Kidney glomerular epithelial cell (primary cell): ENCODE results near the gene CD151.

ENCODE experiments used
- DNase-seq: peaks from one replicate; lab custom pipeline; 2025; lab: John Stamatoyannopoulos, UW

Gene CD151

DNA sequence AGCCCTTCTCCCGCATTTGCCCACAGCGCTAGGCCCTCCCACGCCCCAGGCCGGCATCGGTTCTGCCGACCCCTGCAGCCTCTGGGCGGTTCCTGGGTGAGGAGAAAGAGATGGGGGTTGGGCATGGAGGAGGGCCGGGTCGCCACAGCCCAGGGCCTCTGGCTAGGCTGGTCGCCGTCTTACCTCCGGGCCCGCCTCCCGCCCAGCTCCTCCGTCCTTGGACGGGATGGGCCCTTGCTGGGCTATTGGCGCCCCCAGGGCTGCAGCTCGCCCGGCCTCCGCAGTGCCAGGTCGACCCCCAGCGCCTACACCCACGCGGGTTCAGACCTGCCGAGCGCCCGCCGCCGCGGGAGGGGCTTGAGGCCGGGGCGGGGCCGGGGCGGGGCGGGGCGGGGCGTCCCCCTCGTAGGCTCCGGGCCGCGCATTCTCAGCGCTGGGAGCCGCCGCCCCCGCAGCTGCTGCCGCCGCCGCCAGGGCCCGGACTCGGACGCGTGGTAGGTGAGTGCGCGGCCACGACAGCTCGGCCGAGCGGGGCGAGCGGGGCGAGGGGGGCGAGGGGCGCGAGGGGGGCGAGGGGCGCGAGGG lies at the start of gene CD151:
TSS of gene CD151 (plus strand) at position 424 of the 585 bp plus-strand sequence. CDS start 3,118 bp downstream, outside the sequence.
- DNase-seq, result peak; percentile 56

DNA sequence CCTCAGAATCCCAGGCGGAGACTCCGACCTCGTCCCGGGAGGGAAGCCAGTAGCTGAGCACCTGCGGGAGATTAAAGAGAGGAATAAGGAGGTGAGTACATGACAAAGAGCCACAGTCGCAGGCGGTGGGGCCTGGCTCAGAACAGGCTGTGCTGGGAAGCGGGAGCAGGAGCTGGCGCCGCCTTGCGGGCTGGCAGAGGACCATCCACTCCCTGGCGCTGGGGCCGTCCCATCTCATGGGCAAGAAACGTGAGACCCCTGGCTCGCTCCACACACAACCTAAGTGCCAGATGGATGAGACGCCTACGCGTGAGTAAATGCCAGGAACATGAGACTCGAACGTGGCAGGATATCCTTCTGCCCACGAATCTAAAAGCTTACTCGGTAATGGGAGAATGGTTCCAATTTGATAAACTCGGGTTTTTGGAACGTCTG lies 49.2 kb upstream of the CD151 start:
- DNase-seq, result peak; percentile 78

- DNase-seq, result no peak
These were observed 46.3 kb upstream of the CD151 start for GRCh38 chr11:786235-787083.

GRCh38 chr11:787084-787675 lies 45.6 kb upstream of the CD151 start:
- no peak for DNase-seq

DNA sequence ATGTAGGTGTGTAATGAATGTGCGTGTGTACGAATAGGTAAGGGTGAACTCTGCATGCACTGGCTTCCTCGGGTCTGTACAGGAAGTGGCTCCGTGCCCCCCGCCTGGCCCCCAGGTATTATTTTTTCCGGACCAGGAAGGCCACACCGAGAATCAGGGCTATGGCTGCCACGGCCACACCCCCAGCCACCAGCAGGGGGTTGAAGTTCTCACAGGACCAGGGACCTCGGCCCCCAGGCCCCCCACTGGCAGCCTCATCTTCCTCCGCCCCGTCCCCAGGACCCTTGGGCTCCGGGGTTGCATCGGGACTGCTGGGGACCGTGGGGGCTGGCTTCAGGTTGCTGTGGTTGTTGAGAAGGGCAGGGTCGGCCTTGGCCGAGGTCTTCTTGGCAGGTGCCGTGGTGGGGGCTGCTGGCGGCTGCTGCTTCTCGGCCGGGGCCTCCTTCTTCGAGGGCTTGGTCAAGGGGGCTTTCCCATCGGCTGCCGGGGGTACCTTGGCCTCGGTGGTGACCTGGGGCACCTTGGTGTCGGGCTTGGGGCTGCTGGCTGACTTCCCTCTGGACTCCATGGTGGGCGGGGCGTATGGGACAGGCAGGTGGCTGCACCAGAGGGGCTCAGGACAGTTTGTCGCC lies 44.6 kb upstream of the CD151 start:
- DNase-seq, result no peak

GRCh38 chr11:788953-789940 lies 43.5 kb upstream of the CD151 start:
- no peak for DNase-seq

DNA sequence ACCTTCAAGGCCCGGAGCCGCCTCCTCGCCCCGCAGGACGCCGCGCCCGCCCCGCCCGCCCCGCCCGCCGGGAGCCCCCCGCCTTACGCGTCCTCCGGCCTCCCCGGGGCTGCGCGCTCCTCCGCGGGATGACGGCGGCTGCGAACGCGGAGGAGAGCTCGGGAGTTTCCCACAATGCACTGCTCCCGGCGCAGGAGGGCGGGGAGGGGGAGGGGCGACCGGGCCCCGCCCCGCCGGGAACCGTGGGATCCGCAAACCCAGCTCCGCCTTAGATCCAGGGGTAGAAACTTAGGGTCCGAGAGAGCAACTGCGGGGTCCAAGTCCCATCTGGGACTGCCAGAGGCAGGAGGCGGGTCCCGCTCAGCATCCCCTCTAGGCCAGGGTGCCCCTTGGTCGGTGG lies 42.8 kb upstream of the CD151 start, which contains the start of gene CEND1:
TSS of gene CEND1 (minus strand) at position 148 of the 400 bp plus-strand sequence. CDS start 1,514 bp downstream, outside the sequence.
- DNase-seq, result no peak

DNA sequence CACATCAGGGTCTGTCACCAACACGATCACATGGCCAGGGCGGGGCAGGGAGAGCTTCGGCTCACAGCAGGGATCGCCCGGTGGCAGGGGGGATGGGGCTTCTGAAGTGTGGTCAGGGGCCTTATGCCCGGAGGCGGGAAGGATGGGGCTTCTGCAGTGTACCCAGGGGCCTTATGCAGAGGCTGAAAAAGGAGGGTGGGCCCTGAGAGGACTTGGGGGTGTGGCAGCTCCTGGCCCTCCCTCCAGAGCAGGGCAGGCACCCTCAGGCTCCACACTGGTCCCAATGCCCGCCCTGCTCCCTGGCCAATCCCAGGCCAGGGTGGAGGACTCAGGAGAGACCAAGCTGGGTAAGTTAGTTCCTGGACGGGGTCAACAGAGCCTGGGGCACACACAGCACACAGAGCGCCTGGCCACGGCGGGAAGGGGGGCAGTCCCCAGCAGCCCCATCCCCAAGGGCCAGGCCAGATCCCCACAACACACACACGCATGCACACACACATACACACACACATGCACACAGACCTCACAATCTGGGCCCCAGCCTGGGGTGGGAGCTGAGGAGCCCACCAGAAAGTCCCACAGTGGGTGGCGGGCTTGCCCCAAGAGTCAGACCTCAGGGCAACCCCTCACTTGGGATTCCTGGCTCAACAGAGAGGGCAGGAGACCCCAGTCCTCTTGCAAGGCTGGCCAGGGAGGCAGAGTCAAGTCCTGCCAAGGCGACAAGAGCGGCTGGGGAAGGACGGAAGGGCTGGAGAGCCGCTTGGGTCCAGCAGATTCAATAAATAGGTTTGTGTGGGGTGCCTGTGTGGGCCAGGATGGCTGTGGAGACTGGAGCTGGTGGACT lies 41.8 kb upstream of the CD151 start:
- no peak for DNase-seq

DNA sequence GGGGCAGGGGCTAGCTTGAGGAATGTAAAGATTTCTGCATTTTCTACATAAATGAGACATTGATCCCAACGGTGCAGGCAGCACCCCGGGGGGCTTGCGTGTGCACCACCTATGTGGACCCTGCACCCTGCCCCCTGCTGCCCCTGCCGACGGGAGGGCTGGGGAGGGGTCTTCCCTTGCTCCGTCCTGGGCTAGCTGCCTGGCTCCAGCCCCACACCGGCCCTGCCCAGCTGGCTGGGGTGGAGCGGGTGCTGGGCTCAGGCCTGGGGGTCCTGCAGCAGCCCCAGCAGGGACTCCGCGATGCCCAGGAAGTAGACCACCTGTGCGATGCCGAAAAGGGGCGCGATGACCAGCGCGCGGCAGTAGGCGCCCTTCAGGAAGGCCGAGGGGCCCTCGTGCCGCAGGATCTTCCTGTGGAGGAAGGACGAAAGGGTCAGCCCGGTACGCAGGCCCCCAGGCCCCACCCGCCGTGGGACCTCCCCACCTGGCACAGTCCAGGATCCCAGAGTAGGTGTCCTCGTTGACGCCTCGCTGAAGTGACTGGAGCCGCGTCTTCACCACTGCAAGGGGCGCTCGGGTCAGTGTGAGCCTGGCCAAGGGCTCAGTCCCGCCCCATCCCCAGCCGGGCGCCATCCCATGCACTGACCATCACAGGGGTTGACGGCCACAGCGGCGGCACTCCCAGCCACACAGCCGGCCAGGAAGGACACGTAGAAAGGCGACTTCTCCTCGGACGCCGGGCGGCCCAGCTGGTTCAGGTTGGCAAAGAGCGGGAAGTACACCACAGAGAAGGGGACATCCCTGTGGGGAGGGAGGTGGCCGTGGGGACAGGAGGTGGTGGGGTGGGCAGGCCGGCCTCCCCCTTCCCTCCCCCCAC lies 40.9 kb upstream of the CD151 start:
- DNase-seq, result no peak

DNA sequence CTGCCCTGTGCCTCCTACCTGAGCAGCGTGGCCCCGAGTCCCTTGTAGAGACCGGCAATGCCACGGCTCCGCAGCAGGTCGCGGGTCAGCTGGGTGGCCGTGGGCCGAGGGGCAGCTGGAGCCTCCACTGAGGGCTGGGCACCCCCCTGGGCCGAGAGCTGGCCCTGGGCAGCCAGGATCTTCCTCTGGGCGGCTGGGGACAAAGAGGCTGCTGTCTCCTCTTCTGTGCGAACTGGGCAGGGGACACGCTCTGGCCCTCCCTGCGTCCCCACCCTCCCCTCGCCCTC lies 40.3 kb upstream of the CD151 start:
- DNase-seq, result no peak

DNA sequence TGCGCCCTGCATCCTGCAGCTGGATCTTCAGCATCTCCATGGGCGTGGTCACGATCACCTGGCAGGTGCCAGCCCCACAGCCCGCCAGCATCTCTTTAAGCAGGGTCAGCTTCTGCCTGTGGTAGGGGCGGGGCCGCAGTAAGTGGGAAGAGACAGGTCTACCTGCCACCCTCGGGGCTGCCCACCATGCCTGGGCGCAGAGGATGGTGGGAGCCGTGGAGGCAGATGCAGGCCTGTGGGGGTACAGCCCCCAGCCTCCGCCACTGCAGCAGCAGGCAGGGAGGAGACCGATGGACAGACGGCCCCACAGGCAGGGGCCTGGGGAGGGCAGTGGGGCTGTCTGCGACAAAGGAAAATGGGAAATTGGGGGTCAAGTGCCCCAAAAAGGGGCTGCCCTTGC lies 39.9 kb upstream of the CD151 start:
- no peak for DNase-seq

DNA sequence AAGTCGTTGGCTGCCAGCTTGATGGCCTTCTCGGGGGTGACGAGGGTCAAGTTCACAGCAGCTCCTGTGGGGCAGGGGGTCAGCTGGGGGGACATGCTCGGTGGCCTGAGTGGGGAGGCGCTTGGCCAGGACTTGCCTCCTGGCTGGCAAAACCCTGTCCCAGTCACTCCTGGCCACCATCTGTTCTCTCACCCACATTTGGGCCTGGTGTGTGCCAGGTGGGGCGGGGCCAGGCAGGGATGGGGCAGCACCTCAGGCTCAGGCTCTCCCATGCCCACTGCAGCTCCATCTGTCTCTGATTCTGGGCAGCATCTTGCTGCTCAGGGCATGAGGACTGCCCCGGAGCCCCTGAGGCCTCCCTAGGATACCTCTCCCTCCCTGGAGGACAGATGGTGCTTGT lies 39.2 kb upstream of the CD151 start:
- no peak for DNase-seq

GRCh38 chr11:794013-794765 lies 38.6 kb upstream of the CD151 start:
- DNase-seq, result no peak

DNA sequence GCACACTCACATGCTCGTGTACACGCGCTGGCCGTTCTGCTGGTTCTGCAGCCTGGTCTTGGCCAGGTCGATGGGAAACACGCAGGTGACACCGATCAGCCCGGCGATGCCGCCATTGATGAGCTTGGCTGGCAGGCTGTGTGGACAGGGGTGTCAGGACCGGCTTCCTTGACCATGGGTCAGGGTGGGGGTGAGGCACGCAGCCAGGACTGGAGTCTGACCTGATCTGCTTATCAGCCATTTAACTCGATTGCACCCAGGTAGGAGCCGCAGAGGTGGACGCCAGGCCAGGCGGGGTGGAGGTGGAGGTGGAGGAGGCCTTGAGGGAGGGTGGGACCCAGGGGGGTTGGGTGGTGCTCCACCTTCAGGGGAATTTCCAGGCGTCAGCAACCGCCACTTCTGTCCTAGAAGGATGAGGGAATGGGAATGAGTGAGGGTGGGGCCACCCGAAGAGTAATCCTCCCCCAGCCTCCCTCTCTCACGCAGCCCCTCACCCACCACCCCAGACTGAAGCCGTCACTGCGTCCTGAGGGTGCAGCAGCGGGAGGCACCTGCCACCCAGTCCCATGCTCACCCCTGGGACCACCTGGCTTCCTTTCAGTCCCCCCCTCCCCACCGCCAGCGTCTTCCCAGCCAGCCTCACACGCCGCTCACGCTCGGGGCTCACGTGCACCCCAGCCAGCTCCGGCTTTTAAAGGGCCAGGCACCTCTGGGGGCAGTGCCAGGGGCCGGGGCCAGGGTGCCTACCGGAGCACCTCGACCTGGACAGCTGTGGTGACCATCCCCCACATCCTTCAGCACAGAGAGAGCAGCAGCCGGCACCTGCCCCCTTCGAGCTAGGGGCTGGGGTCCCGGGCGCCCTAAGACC lies 37.8 kb upstream of the CD151 start:
- no peak for DNase-seq

DNA sequence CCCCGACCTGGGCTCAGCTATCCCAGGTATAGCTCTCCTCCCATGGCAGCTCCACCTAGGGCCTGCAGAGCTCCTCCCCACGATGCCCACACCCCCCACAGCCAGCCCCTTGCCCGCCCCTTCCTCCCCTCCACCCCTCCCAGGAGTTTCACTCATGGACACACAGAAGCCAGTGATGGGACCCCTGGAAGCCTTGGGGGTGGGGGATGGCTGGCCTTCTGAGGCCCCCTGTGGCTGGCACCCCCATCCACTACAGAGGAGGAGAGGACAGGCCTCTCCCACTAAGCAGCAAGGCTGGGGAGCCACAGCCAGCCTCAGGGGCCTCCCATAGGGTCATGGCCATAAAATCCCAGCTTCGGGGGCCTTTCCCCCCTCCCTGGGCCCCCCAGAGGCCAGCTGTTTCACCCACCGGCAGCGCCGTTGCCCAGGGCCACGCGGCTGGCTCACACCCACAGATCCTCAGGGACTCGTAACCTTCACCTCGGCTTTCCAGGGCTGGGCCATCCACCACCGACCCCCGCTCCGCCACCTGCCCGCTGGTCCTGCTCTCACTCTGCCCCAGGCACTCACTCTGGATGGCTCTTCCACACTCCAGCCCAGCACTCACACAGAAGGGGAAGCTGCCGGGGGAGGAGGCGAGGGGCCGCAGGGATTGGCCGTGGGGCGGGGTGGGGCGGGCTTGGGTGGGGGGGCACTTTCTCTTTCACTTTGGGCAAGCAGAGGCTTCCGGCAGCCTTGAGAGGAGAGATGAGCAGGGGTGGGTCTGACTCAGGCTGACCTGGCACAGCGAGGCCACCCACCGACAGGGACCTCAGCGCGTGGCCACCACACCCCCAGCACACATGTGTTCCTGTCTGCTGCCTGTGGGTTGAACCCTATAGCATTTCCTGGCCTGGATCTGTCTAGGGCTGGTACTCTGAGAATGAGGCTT lies 36.9 kb upstream of the CD151 start:
- peak; percentile 76 for DNase-seq

DNA sequence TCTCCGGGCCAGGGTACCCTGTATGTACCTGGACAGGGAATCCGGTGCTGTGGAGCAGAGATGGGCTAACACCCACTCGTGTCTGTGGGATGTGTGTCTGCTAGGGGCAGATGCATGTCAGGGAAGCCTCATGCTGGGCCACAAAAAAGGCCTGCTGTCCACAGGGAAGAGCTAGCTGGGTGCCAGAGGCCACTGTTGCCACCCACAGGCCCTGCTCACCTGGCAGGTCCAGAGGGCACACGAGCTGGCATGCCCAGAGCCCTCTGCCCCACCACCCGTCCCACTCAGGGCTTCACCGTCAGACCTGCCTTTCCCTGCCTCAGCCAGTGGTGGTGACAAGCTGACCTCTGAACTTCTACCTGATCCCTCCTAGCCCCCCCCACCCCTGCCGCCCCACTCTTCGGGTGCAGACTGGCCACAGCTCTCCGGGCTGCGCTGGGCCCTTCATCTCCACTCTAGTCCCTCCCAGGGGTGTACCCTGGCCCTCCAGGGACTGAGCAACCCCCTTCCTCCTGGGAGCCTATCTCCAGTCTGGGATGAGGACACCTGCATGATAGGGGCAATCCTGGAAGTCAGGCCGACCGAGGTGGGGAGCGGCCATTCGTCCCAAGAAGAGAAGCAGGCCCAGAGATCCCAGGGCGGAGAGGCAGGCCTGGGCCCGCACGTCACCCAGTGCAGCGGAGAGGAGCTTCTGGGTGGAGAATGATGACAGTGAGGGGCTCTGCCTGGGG lies 36.0 kb upstream of the CD151 start:
- DNase-seq, result no peak
